GM12878 (cell line): ENCODE results near the gene PHOX2B. TPM values are rescaled to one million over a fixed set of nuclear protein-coding genes. Genes with fewer than 3 reads are reported as not detected.
"Not testable (repeated sequence)": the region's sequence is repeated elsewhere in the genome, so short reads cannot be mapped to it uniquely, and the experiment has no call there.

Experiments used
- ATAC-seq: fragments of 200-7000 bp; cut with Tn5 transposase; 3 replicates; pipeline ENCODE4 v1.9.1; 2020; ENCODE audit warnings: mild to moderate bottlenecking, moderate library complexity
- BruUV-seq: library from RNA; stranded (reverse); fragments of 400-500 nt; replicated peaks from 2 replicates; lab custom pipeline; 2021; lab: Mats Ljungman, UMichigan
- CTCF ChIA-PET: fragments of 300-600 bp; sonication (Branson Sonifier 250); formaldehyde crosslinking; extraction: SDS; loops from one replicate; lab custom pipeline; 2021; ENCODE audit warnings: inconsistent platforms; lab: Yijun Ruan, JAX
- POLR2A ChIA-PET: fragments of 350-600 bp; formaldehyde crosslinking; extraction: SDS; loops from one replicate; lab custom pipeline; 2021; ENCODE audit warnings: inconsistent platforms; lab: Charles Lee
- RAD21 ChIA-PET: fragments of 300-600 bp; sonication (Branson Sonifier 250); formaldehyde crosslinking; loops from one replicate; lab custom pipeline; 2023; ENCODE audit warnings: antibody characterized with exemption; ENCODE audit not compliant: unreplicated experiment; lab: Charles Lee
- SMC1A ChIA-PET: fragments of 300-600 bp; sonication (Branson Sonifier 250); formaldehyde crosslinking; loops from one replicate; lab custom pipeline; 2023; ENCODE audit not compliant: unreplicated experiment, uncharacterized antibody; lab: Charles Lee
- DNase-seq: peaks from one replicate; pipeline ENCODE4 v3.0.0-alpha.2; 2011; ENCODE audit warnings: low read depth, low spot score
- FAIRE-seq: peaks from 3 replicates; lab custom pipeline; 2011; peaks lifted over from hg19 to GRCh38; lab: Jason Lieb, UNC
- H2AFZ ChIP-seq: 2 replicates; pipeline ENCODE4 v1.6.0; 2011; ENCODE audit warnings: low read depth, low read length, control low read depth; ENCODE audit not compliant: control insufficient read depth
- H3K27ac ChIP-seq: 2 replicates; pipeline ENCODE4 v1.5.1; 2011; ENCODE audit warnings: control low read depth; ENCODE audit not compliant: control insufficient read depth, insufficient read depth
- H3K27me3 ChIP-seq, 2 experiments: replicated peaks in 1 of 2; 2 replicates each; pipeline versions ENCODE4 v1.6.0 to v1.6.1; 2011; ENCODE audit warnings: low read length in 1 of 2; ENCODE audit not compliant: control insufficient read depth in 2 of 2, insufficient read depth in 2 of 2
- H3K36me3 ChIP-seq, 2 experiments: 2 replicates each; pipeline ENCODE4 v1.5.1; 2011; ENCODE audit warnings: low read length in 1 of 2; ENCODE audit not compliant: control insufficient read depth in 2 of 2, insufficient read depth in 2 of 2
- H3K4me1 ChIP-seq: 2 replicates; pipeline ENCODE4 v1.6.1; 2011; ENCODE audit warnings: mild to moderate bottlenecking, low read length, moderate library complexity, mixed read lengths; ENCODE audit not compliant: control insufficient read depth, insufficient read depth
- H3K4me2 ChIP-seq: 2 replicates; pipeline ENCODE4 v1.6.0; 2011; ENCODE audit warnings: control low read depth; ENCODE audit not compliant: control insufficient read depth, insufficient read depth
- H3K4me3 ChIP-seq: fragments of 200-600 bp; sonication (generic); 2 replicates; pipeline ENCODE4 v1.5.1; 2016
- H3K79me2 ChIP-seq: 2 replicates; pipeline ENCODE4 v1.6.0; 2011; ENCODE audit warnings: low read length; ENCODE audit not compliant: control insufficient read depth, insufficient read depth
- H3K9ac ChIP-seq: 2 replicates; pipeline ENCODE4 v1.8.0; 2011; ENCODE audit warnings: low read length, control low read depth, mixed read lengths; ENCODE audit not compliant: control insufficient read depth, insufficient read depth
- H3K9me3 ChIP-seq: replicated peaks from 3 replicates; pipeline ENCODE4 v1.5.1; 2011; ENCODE audit warnings: mild to moderate bottlenecking, low read length; ENCODE audit not compliant: control insufficient read depth, insufficient read depth
- H4K20me1 ChIP-seq: 2 replicates; pipeline ENCODE4 v1.6.0; 2011; ENCODE audit not compliant: control insufficient read depth, insufficient read depth
- ATF2 ChIP-seq: IDR thresholded peaks from 2 replicates; pipeline ENCODE4 v1.6.1; 2012; ENCODE audit warnings: low read length, inconsistent platforms
- ETV6 ChIP-seq, 2 experiments: fragments of 450-650 bp in 1 of 2; IDR thresholded peaks in 1 of 2; conservative IDR thresholded peaks in 1 of 2; 2 replicates each; pipeline ENCODE4 v1.6.1; 2014; ENCODE audit warnings: antibody characterized with exemption in 1 of 2, borderline replicate concordance in 1 of 2, low read depth in 1 of 2, mild to moderate bottlenecking in 1 of 2, moderate library complexity in 1 of 2
- PAX5 ChIP-seq: IDR thresholded peaks from 2 replicates; pipeline ENCODE4 v1.6.1; 2011; ENCODE audit warnings: low read depth, low read length, borderline replicate concordance
- WGBS: methylation state at CpG from one replicate; pipeline ENCODE4 v1.1.6; 2016; ENCODE audit warnings: low lambda C conversion rate; ENCODE audit not compliant: insufficient replicate concordance, insufficient coverage; ENCODE audit errors: missing lambda C conversion rate; 5-methylcytosine and 5-hydroxymethylcytosine counted together
- in situ Hi-C: fragments of 300-500 bp; cut with MboI; formaldehyde crosslinking; loops from 9 replicates; pipeline ENCODE4 v1.14.3; 2018; ENCODE audit warnings: mixed read lengths
- intact Hi-C: fragments of 100-400 bp; cut with micrococcal nuclease; formaldehyde crosslinking; loops from one replicate; pipeline ENCODE4 v1.14.2; 2022; ENCODE audit not compliant: unreplicated experiment
- polyA plus RNA-seq, 11 experiments: library from polyadenylated mRNA; depleted of rRNA in 4 of 11; unstranded in 6 of 11; stranded (reverse) in 5 of 11; fragments of >200 nt; fragmentation: Nextera tagmentation in 4 of 11; fragmentation: Illumina TruSeq in 1 of 11; extraction: Ambion mirVana in 4 of 11; extraction: Trizol in 1 of 11; gene quantifications; 1 replicate in 1 of 11; 2 replicates in 10 of 11; pipeline versions ENCODE4 v1.2.1 to v1.2.3, GENCODE V29; 2011 to 2016; ENCODE audit warnings: inconsistent platforms in 2 of 11, missing spikeins in 2 of 11, low read depth in 1 of 11
- total RNA-seq, 4 experiments: library from RNA; depleted of rRNA in 3 of 4; stranded (reverse); fragments of >200 nt in 3 of 4; fragmentation: Illumina TruSeq in 1 of 4; extraction: Trizol in 1 of 4; gene quantifications; 2 replicates each; pipeline versions ENCODE4 v1.2.1 to v1.2.3, GENCODE V29; 2013 to 2021

Gene PHOX2B
- total and polyA plus RNA-seq, 10 of the 15 experiments (the other 5 are each of a cell fraction or from before 2014, with no cell fraction given), result not detected

- H3K27me3 ChIP-seq, H3K4me3 ChIP-seq, H3K36me3 ChIP-seq, H3K9me3 ChIP-seq, RAD21 ChIA-PET, H3K4me2 ChIP-seq, H3K27ac ChIP-seq, H4K20me1 ChIP-seq, CTCF ChIA-PET, POLR2A ChIA-PET, H3K4me1 ChIP-seq, ATAC-seq, H3K9ac ChIP-seq, FAIRE-seq, intact Hi-C loops, in situ Hi-C loops, BruUV-seq, H3K79me2 ChIP-seq, DNase-seq, H2AFZ ChIP-seq: not testable (repeated sequence)
- WGBS, result 6% methylated on average over 8 of the region's 8 CpGs
- SMC1A ChIA-PET, result interaction anchor here (0.6 to 1.0 kb wide), 2 partner anchors 151 to 305 kb away, joined by 3 read pairs; no protein-coding TSS in a partner anchor
Observed at GRCh38 chr4:41737491-41737890, 11.0 kb downstream of the PHOX2B start.

GRCh38 chr4:41734371-41734770, 14.2 kb downstream of the PHOX2B start:
- POLR2A ChIA-PET, result no interaction called here
- H3K27me3 ChIP-seq, result peaks cover 0 to 6% of the 10 kb centered on the region in 2 experiments; a peak in 2 of 4 replicates
- RAD21 ChIA-PET, result no interaction called here
- no peak overlapping the region for H3K4me2 ChIP-seq
- in situ Hi-C loops (no loop called here), intact Hi-C loops (no loop called here)
- no peak overlapping the region for H2AFZ ChIP-seq
- no peak for FAIRE-seq
- WGBS, result 10% methylated on average over 3 of the region's 3 CpGs
- H3K36me3 ChIP-seq, result no peaks in the 10 kb centered on the region
- SMC1A ChIA-PET, result no interaction called here
- H3K79me2 ChIP-seq, result no peaks in the 10 kb centered on the region
- H3K27ac ChIP-seq, result no peak overlapping the region
- ATAC-seq, result no peak
- BruUV-seq, result no TSS peak
- no peaks in the 10 kb centered on the region for H4K20me1 ChIP-seq
- no peak overlapping the region for H3K9ac ChIP-seq
- no peak overlapping the region for H3K4me3 ChIP-seq
- CTCF ChIA-PET, result interaction anchor here (0.9 kb wide), 1 partner anchor 41 kb away, joined by 3 read pairs; no protein-coding TSS in a partner anchor
- no peaks in the 10 kb centered on the region for H3K9me3 ChIP-seq
- no peaks in the 10 kb centered on the region for H3K4me1 ChIP-seq
- no peak for DNase-seq
- TF ChIP-seq PAX5 (no peak), ATF2 (no peak), ETV6 (conservative IDR thresholded peaks at IDR 0.05 in 1 of 2, IDR thresholded peaks at IDR 0.05 in 1 of 2; ENCODE audit: borderline replicate concordance in 1 of 2, low read depth in 1 of 2) (no peak)
